HG02870 (cell line): ENCODE results near the gene ACOX3.
"Not testable (repeated sequence)": the region's sequence is repeated elsewhere in the genome, so short reads cannot be mapped to it uniquely, and the experiment has no call there.

Source experiments
- ATAC-seq: cut with Tn5 transposase; IDR thresholded peaks from one replicate; pipeline ENCODE4 v1.9.1; 2021; ENCODE audit warnings: mild to moderate bottlenecking, moderate library complexity; ENCODE audit not compliant: unreplicated experiment

The ACOX3 gene

GRCh38 chr4:8391071-8391470, 49.5 kb downstream of the ACOX3 start:
- ATAC-seq = no peak

GRCh38 chr4:8390577-8390976, 49.9 kb downstream of the ACOX3 start:
- ATAC-seq = no peak

GRCh38 chr4:8388528-8388870, 52.0 kb downstream of the ACOX3 start:
- no peak for ATAC-seq

- no peak for ATAC-seq
These were observed 52.7 kb downstream of the ACOX3 start for GRCh38 chr4:8387615-8388527.

GRCh38 chr4:8387194-8387593, 53.3 kb downstream of the ACOX3 start:
- no peak for ATAC-seq

- no peak for ATAC-seq
These were observed 53.8 kb downstream of the ACOX3 start for GRCh38 chr4:8386731-8387130.

- not testable (repeated sequence) for ATAC-seq
These were observed 54.4 kb downstream of the ACOX3 start for GRCh38 chr4:8386131-8386530.

- ATAC-seq = no peak
These were observed 54.9 kb downstream of the ACOX3 start for GRCh38 chr4:8385611-8386010.

- no peak for ATAC-seq
These were observed 55.4 kb downstream of the ACOX3 start for GRCh38 chr4:8385106-8385505.

- no peak for ATAC-seq
These were observed 56.0 kb downstream of the ACOX3 start for GRCh38 chr4:8384397-8385060.

- ATAC-seq = no peak
These were observed 56.9 kb downstream of the ACOX3 start for GRCh38 chr4:8383451-8384160.

- no peak for ATAC-seq
These were observed 57.5 kb downstream of the ACOX3 start for GRCh38 chr4:8383016-8383415.

GRCh38 chr4:8381814-8382581, 58.5 kb downstream of the ACOX3 start:
- no peak for ATAC-seq

- ATAC-seq = no peak
These were observed 59.8 kb downstream of the ACOX3 start for GRCh38 chr4:8380511-8381415.

GRCh38 chr4:8379771-8380170, 60.8 kb downstream of the ACOX3 start:
- no peak for ATAC-seq

GRCh38 chr4:8379281-8379680, 61.2 kb downstream of the ACOX3 start:
- no peak for ATAC-seq

- no peak for ATAC-seq
These were observed 61.7 kb downstream of the ACOX3 start for GRCh38 chr4:8378776-8379175.

- ATAC-seq = no peak
These were observed 62.3 kb downstream of the ACOX3 start for GRCh38 chr4:8378101-8378724.
